ENCODE measurements around the gene SKAP1.

Gene SKAP1

DNA sequence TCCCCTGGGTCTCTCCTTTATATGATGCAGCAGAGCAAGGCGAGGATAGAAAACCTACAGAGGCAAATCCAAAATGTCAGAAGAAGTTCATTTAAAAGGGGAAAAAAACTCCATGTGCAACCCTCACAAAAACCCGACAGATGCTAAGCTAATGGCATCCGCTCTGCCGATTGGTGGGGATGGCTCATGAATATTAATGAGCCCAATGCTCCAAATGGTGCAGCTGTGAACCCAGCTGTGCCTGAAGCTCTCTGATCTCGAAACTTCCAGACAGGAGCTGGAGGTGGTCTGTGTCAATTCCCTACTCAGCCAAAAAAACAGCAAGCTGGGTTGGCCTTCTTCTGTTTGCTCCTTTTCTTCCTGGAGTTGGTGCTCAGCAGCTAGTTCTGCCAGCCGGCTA, 306.9 kb downstream of the SKAP1 start:
- DNase-seq (ENCODE audit: low read depth in 2 of 2, low spot score in 1 of 2) = no peak

- DNase-seq (ENCODE audit: low read depth in 2 of 2, low spot score in 1 of 2) = no peak
These were observed 307.4 kb downstream of the SKAP1 start for GRCh38 chr17:48122665-48123045.

DNA sequence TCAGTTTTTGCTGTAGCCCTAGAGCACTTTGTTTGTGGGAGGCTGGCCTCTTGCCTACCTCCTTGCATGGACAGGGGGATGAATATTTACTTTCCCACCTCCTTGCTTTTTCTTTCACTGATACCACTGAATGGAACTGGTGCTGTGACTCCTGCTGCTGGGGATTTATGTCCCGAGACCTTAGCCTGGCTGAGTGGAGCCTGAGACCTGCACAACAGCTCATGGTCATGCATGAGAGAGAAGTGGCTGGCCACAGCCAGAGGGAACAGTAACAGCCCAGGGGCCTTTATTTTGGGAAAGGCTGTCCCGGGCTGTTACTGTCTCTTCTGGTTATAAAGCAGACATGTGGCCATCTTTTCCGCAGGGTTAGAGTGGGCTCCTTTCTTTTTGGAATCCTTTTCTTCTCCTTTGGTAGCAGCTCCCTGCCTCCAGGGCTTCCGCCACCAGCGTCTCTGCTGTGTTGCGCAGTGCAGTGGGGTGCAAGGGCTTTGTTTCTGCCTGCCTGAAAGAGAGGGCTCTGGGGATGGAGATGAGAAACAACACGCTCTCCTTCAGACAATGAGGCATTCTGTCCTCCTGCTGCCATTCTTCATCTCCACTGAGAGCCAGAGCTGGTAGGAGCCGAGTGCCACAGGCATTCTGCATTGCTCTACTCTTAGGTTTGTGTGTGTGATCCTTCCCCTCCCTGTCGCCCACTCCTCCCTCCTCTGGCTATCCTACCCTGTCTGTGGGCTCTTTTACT, 307.9 kb downstream of the SKAP1 start:
- no peak for DNase-seq (ENCODE audit: low read depth in 2 of 2, low spot score in 1 of 2)

GRCh38 chr17:48113201-48113676, 316.8 kb downstream of the SKAP1 start:
- no peak for DNase-seq (ENCODE audit: low read depth in 2 of 2, low spot score in 1 of 2)

DNA sequence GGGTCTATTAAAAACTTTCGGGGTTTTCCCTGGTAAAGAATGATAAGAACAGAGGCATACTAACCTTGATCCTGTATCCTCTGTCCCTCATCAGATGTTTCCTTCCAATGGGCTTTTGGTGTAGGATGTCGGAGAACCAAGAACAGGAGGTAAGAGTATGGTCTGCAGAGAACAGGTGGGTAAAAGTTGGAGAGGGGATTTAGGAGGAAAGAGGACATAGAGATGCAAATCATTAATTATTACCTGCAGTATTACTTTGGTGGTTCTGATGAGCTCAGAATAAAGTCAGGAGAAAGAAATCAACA, 318.1 kb downstream of the SKAP1 start:
- no peak for DNase-seq (ENCODE audit: low read depth in 2 of 2, low spot score in 1 of 2)

DNA sequence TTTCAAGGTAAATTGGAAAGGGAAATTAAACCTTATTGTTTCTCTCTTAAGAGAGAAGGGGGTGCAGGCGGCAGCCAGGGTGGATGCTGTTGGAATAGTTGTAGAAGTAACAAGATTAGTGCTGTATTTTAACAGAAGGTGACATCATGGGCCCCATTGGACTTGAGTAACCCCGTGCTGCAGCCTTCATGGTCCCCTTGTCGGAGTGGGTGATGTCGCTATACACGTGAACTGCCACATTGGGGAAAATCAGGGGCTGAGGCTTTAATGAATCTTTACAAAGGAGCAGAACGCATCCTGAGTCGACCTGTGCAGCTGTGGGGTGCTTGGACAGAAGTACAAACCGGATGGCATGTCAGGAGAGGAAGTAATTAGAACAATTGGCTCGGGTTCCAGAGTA, 319.3 kb downstream of the SKAP1 start:
- no peak for DNase-seq (ENCODE audit: low read depth in 2 of 2, low spot score in 1 of 2)

GRCh38 chr17:48107137-48108055, 322.6 kb downstream of the SKAP1 start, which contains the start of gene SNX11:
TSS of gene SNX11 (plus strand) at chr17:48107766. CDS start at chr17:48112044, 4,278 bp downstream.
- DNase-seq (ENCODE audit: low read depth in 2 of 2, low spot score in 1 of 2) = peak; percentile 79 to 89

DNA sequence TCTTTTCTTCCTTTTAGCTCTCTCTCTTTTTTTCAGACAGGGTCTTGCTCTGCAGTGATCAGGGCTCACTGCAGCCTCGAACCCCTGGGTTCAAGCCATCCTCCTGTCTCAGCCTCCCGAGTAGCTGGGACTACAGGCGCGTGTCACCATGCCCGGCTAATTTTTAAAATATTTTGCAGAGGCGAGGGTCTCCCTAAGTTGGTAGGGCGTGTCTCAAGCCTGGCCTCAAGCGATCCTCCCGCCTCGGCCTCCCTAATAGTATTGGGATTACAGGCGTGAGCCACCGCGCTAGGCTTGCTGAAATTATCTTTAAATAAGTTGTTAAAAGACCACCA, 323.2 kb downstream of the SKAP1 start:
- no peak for DNase-seq (ENCODE audit: low read depth in 2 of 2, low spot score in 1 of 2)

GRCh38 chr17:48104440-48104839, 325.6 kb downstream of the SKAP1 start:
- DNase-seq (ENCODE audit: low read depth in 2 of 2, low spot score in 1 of 2) = no peak

DNA sequence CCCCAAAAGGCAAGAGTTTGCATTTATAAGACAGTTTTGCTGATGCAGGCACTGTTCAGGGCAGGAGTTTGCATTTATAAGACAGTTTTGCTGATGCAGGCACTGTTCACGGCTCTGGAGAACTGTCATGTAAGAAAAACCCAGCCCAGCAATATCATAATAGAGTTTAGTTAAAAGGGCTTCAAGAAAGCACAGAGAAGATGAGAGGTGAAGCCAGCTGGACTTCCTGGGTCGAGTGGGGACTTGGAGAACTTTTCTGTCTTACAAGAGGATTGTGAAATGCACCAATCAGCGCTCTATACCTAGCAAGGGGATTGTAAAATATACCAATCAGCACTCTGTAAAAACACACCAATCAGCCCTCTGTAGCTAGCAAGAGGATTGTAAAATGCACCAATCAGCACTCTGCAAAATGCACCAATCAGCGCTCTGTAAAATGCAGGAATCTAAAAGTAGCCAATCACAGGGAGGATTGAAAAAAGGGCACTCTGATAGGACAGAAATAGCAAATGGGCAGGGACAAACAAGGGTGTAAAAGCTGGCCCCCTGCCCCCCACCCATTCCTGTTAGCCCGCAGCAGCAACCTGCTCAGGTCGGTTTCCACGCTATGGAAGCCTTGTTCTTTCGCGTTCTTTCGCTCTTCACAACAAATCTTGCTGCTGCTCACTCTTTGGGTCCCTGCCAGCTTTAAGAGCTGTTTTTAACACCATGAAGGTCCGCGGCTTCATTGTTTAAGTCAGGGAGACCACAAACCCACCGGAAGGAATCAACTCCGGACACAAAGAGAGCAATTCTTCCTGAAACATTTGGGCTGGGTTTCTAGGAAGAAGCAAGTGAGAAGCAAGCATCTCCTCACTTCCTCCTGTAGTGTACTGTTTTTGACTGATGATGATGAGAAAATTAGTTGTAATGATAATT, 327.0 kb downstream of the SKAP1 start:
- DNase-seq (ENCODE audit: low read depth in 2 of 2, low spot score in 1 of 2) = no peak

GRCh38 chr17:48102043-48102750, 327.8 kb downstream of the SKAP1 start:
- DNase-seq (ENCODE audit: low read depth in 2 of 2, low spot score in 1 of 2) = no peak

- DNase-seq (ENCODE audit: low read depth in 2 of 2, low spot score in 1 of 2) = peak; percentile 78 to 88
These were observed 328.8 kb downstream of the SKAP1 start, which contains the start of gene CBX1 for GRCh38 chr17:48101012-48101720. TSS of gene CBX1 (minus strand) at chr17:48101478. CDS start at chr17:48077004, 24,474 bp downstream.

DNA sequence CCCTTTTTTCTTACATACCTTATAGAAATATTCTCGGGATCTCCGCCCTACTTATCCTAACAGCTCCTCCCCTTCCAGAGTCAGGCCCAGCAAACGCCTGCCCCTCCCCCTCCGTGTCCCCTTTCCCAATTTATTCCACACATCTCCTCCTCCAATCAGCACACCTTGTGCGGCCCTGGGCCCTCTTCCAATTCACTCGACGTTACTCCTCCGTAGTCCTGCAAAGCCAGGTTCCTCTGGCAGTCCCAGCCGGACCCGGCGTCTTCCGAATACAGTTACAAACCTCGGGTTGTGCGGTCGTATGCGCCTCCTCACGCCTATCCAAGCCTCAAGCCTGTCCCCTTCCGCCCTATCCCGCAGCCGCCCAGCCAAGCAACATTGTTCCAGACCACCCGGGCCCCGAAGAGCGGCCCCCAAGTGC, 329.4 kb downstream of the SKAP1 start:
- no peak for DNase-seq (ENCODE audit: low read depth in 2 of 2, low spot score in 1 of 2)

DNA sequence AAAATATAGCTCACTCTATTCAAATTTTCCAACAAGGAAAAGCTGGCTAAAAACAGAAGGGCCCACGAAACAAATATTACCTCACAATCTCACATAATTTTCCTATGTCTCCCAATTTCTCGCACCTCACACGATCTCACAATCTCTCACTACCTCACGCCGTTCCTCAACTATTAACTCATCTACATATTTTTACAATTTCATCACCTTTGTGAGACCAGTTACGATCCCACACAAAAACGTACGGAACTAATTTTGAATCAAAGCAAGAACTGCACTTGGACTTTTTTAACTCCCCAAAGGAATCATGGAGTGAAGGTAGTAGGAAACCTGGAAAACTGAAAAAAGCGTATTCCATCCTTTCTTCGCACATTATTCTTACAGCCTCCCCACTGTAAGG, 329.9 kb downstream of the SKAP1 start:
- no peak for DNase-seq (ENCODE audit: low read depth in 2 of 2, low spot score in 1 of 2)

DNA sequence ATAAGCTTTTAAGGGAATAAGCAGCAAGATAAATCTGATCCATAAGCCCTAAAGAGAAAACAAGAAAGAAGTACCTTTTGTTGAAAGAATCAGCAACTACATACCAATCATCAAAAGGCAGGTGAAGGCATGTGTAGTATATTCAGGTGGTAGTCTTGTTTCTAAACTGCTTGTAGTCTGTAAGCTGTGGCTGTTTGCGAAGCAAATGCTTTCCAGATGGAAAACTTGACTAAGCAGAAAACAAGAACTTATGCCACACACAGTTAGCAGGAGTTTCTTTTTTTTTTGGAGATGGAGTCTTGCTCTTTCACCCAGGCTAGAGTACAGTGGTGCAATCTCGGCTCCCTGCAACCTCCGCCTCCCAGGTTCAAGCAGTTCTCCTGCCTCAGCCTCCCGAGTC, 334.4 kb downstream of the SKAP1 start:
- no peak for DNase-seq (ENCODE audit: low read depth in 2 of 2, low spot score in 1 of 2)

DNA sequence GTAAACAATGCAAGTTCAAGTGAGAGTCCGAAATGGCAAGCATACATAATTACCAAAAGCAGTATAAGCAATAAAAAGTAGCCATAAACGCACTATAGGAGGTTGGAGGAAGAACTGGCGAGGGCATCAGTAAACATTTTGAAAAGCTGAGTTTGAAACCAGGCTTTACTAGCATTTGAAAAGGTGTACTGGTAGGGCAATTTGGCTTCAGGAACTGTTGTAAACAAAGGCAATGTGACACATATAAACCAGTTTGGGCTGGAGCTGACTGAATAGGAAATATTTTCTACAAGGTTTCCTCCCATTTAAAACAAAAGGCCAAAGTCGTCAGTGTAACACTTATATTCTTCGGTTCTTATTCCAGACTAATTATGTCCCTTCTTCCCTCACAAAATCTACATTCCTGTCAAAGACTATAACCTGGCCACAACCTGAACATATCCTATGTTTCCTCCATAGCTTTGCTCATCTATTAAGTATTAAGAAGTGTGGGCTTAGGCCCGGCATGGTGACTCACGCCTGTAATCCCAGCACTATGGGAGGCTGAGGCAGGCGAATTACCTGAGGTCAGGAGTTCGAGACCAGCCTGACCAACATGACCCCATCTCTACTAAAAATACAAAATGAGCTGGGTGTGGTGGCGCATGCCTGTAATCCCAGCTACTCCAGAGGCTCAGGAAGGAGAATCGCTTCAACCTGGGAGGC, 336.5 kb downstream of the SKAP1 start:
- no peak for DNase-seq (ENCODE audit: low read depth in 2 of 2, low spot score in 1 of 2)

DNA sequence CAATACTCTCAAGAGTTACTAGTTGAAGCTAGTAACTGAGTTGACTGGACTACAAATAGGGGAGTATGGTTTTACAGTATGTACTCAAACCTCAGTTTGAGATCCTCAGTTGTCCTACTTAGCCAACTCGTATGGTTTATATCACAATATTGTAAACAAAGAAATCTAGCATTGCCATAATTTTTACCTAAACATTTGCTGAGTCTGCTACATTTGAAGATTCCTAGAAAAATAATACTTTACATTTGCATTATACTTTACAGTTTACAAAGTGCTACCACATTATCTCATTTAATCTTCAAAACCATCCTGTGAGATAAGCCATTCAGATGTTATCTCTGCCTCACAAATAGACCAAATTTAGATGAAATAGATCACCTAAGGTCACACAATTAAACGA, 345.1 kb downstream of the SKAP1 start:
- DNase-seq (ENCODE audit: low read depth in 2 of 2, low spot score in 1 of 2) = no peak
